Spleen (tissue), 11 donors: ENCODE data around the gene MRC2. TPM values are rescaled to one million over a fixed set of nuclear protein-coding genes. Genes with fewer than 3 reads are reported as not detected.
A peak's percentile ranks its signal among the peaks of the same experiment; 100 is the strongest.

Experiments
- DNase-seq: peaks from one replicate; pipeline ENCODE4 v3.0.0-alpha.2; 2020
- H3K27ac ChIP-seq, 8 donors: fragments of 200-600 bp; sonication (generic) in 7 of 8; 1 replicate in 4 of 8; 2 replicates in 4 of 8; pipeline versions ENCODE4 v1.5.0 to v1.8.0; 2016 to 2021; ENCODE audit warnings: inconsistent platforms in 4 of 8, mild to moderate bottlenecking in 4 of 8, moderate library complexity in 1 of 8
- H3K27me3 ChIP-seq, 7 donors: fragments of 200-600 bp; sonication (generic) in 6 of 7; replicated peaks in 1 of 7; 1 replicate in 4 of 7; 2 replicates in 3 of 7; pipeline versions ENCODE4 v1.5.0 to v1.8.0; 2016 to 2021; ENCODE audit warnings: inconsistent platforms in 3 of 7, mild to moderate bottlenecking in 1 of 7
- H3K36me3 ChIP-seq, 6 donors: fragments of 200-600 bp; sonication (generic) in 5 of 6; 1 replicate in 4 of 6; 2 replicates in 2 of 6; pipeline versions ENCODE4 v1.5.0 to v1.8.0; 2016 to 2021; ENCODE audit warnings: inconsistent platforms in 2 of 6
- H3K4me1 ChIP-seq, 6 donors: fragments of 200-600 bp; sonication (generic) in 5 of 6; 1 replicate in 3 of 6; 2 replicates in 3 of 6; pipeline versions ENCODE4 v1.5.0 to v1.8.0; 2016 to 2021; ENCODE audit warnings: inconsistent platforms in 3 of 6
- H3K4me3 ChIP-seq, 8 donors: fragments of 200-600 bp; sonication (generic) in 7 of 8; 1 replicate in 4 of 8; 2 replicates in 4 of 8; pipeline versions ENCODE4 v1.5.0 to v1.8.0; 2016 to 2021; ENCODE audit warnings: inconsistent platforms in 4 of 8, mild to moderate bottlenecking in 4 of 8, moderate library complexity in 2 of 8
- H3K9me3 ChIP-seq, 8 donors: fragments of 200-600 bp; sonication (generic) in 7 of 8; 1 replicate in 4 of 8; 2 replicates in 4 of 8; pipeline versions ENCODE4 v1.5.0 to v1.8.0; 2016 to 2021; ENCODE audit warnings: inconsistent platforms in 4 of 8
- POLR2A ChIP-seq, 3 donors: fragments of 450-650 bp; IDR thresholded peaks; one replicate each; pipeline ENCODE4 v1.5.1; 2017; ENCODE audit warnings: antibody characterized with exemption in 3 of 3, mild to moderate bottlenecking in 1 of 3
- POLR2AphosphoS5 ChIP-seq, 3 donors: sonication (generic); formaldehyde crosslinking; IDR thresholded peaks; one replicate each; pipeline ENCODE4 v1.5.1; 2017; ENCODE audit warnings: antibody characterized with exemption in 3 of 3
- WGBS, 5 donors: extraction: QIAGEN DNeasy Blood & Tissue Kit in 3 of 5; methylation state at CpG; one replicate each; pipeline versions ENCODE4 v1.1.5 to v1.1.7; 2013 to 2018; 5-methylcytosine and 5-hydroxymethylcytosine counted together
- intact Hi-C: fragments of 100-400 bp; cut with DNase I; formaldehyde crosslinking; loops from one replicate; pipeline ENCODE4 v1.15.0; 2023; ENCODE audit warnings: low total_unique reads
- polyA plus RNA-seq, 3 donors: library from polyadenylated mRNA; stranded (reverse); fragments of 200-250 nt; gene quantifications; one replicate each; pipeline ENCODE4 v1.2.1, GENCODE V29; 2013
- total RNA-seq, 7 donors: library from RNA; depleted of rRNA in 3 of 7; stranded (reverse); fragments of >200 nt in 3 of 7; fragmentation: NEBNext Ultra II Directional in 4 of 7; extraction: Animal tissue kit (Norgen Biotek cat#: 25700) in 4 of 7; gene quantifications; one replicate each; pipeline versions ENCODE4 v1.1.0 to v1.2.1, GENCODE V29; 2016 to 2021
- TF ChIP-seq, protein P1 (sequence below), 11 experiments: fragments of 200-600 bp in 7 of 11; fragments of 450-650 bp in 4 of 11; sonication (generic) in 4 of 11; IDR thresholded peaks in 8 of 11; conservative IDR thresholded peaks in 3 of 11; 1 replicate in 7 of 11; 2 replicates in 4 of 11; pipeline versions ENCODE4 v1.4.0 to v1.8.0; 2016 to 2021; ENCODE audit warnings: antibody characterized with exemption in 11 of 11, inconsistent platforms in 4 of 11, mild to moderate bottlenecking in 1 of 11
- donor health status: healthy with polysubstance abuse.
- donor health status: DM: no; HTN: no; CAD: no; lungs with moderate emphysema.
- donor health status: DM: no; HTN: no; CAD: no.
- donor health status: Bipolar disorder and iron deficiency.
- donor health status: healthy.
- donor health status: DM: no; HTN: no; CAD: no.
- donor health status: DM: yes; HTN: yes; CAD: no.

The MRC2 gene
- total and polyA plus RNA-seq, 10 donors: 4.5 to 75.1 (median 38.7) TPM

- Histone ChIP-seq H3K4me1 (peaks cover 0 to 17% (median 0%) of the 10 kb centered on the region in 6 donors), H3K27me3 (peaks cover 0 to 6% (median 0%) of the 10 kb centered on the region in 7 donors), H3K9me3 (no peaks in the 10 kb centered on the region), H3K4me3 (no peak overlapping the region), H3K36me3 (no peaks in the 10 kb centered on the region), H3K27ac (no peak overlapping the region)
- intact Hi-C loops: no loop called here
- 91 to 95% (median 91%) methylated on average over 23 of the region's 23 CpGs for WGBS, 5 donors
- DNase-seq: no peak
- TF ChIP-seq, protein P1, sequence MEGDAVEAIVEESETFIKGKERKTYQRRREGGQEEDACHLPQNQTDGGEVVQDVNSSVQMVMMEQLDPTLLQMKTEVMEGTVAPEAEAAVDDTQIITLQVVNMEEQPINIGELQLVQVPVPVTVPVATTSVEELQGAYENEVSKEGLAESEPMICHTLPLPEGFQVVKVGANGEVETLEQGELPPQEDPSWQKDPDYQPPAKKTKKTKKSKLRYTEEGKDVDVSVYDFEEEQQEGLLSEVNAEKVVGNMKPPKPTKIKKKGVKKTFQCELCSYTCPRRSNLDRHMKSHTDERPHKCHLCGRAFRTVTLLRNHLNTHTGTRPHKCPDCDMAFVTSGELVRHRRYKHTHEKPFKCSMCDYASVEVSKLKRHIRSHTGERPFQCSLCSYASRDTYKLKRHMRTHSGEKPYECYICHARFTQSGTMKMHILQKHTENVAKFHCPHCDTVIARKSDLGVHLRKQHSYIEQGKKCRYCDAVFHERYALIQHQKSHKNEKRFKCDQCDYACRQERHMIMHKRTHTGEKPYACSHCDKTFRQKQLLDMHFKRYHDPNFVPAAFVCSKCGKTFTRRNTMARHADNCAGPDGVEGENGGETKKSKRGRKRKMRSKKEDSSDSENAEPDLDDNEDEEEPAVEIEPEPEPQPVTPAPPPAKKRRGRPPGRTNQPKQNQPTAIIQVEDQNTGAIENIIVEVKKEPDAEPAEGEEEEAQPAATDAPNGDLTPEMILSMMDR (IDR thresholded peaks at IDR 0.05 in 8 of 11, conservative IDR thresholded peaks at IDR 0.05 in 3 of 11): no peak
- TF ChIP-seq POLR2AphosphoS5 (IDR thresholded peaks at IDR 0.05): no peak
- TF ChIP-seq POLR2A (IDR thresholded peaks at IDR 0.05): no peak
Observed at GRCh38 chr17:62716834-62717588, 89.5 kb downstream of the MRC2 start.

- intact Hi-C loops: no loop called here
- Histone ChIP-seq H3K27ac (no peak overlapping the region), H3K36me3 (no peaks in the 10 kb centered on the region), H3K9me3 (no peaks in the 10 kb centered on the region), H3K4me3 (no peak overlapping the region), H3K27me3 (peaks cover 0 to 6% (median 0%) of the 10 kb centered on the region in 7 donors), H3K4me1 (peaks cover 0 to 17% (median 0%) of the 10 kb centered on the region in 6 donors)
- no peak for TF ChIP-seq POLR2A (IDR thresholded peaks at IDR 0.05)
- no peak for TF ChIP-seq POLR2AphosphoS5 (IDR thresholded peaks at IDR 0.05)
- TF ChIP-seq, protein P1 (IDR thresholded peaks at IDR 0.05 in 8 of 11, conservative IDR thresholded peaks at IDR 0.05 in 3 of 11): no peak
- 90 to 98% (median 94%) methylated on average over 6 of the region's 6 CpGs for WGBS, 5 donors
- peak; percentile 61 for DNase-seq
Observed at GRCh38 chr17:62717589-62717855, 90.1 kb downstream of the MRC2 start.

DNA sequence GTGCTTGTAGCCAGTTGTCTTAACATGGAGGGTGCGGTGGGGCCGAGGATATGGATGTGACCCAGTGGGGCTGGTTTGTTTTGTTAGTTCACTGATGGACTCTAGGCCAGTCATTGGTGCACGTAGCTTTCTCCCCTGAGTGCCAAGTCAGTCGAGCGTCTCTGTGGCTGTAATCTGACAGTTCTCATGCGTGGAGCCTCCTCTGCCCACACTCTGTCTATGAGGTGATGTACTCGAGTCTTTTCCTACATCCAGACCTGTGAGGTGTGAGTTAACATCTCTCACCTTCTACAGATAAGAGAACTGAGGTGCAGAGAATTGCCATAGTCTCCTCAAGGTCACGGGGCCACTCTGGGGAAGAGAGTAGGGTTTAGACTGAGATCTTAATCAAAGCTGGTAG is 90.4 kb downstream of the MRC2 start:
- H3K27me3 ChIP-seq: peaks cover 0 to 6% (median 0%) of the 10 kb centered on the region in 7 donors
- H3K9me3 ChIP-seq: no peaks in the 10 kb centered on the region
- TF ChIP-seq POLR2A (IDR thresholded peaks at IDR 0.05) (no peak), POLR2AphosphoS5 (IDR thresholded peaks at IDR 0.05) (no peak)
- H3K36me3 ChIP-seq: no peaks in the 10 kb centered on the region
- intact Hi-C loops: no loop called here
- H3K4me1 ChIP-seq: peaks cover 0 to 17% (median 0%) of the 10 kb centered on the region in 6 donors
- 77 to 88% (median 80%) methylated on average over 8 of the region's 8 CpGs for WGBS, 5 donors
- no peak overlapping the region for H3K4me3 ChIP-seq
- DNase-seq: peak; percentile 29
- H3K27ac ChIP-seq: no peak overlapping the region

DNA sequence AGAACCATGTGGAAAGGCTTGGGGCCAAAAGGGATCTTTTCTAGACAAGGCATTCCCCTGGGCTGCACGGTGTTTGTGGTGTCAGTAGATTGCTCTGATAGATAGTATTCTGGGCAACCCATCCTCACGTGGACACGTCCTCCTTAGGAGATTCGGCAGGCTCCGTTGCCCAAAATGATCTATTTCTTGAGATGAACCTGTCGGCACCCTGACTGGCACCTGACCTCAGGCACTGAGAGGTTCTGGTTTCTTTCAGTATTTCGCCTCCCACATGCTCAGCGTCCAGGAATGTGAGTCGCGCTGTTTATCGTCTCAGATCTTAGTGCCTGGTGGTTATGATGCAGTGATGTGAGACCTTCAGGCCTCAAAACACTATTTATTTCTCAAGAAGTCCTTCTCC is 91.0 kb downstream of the MRC2 start:
- 70 to 93% (median 81%) methylated on average over 11 of the region's 11 CpGs for WGBS, 5 donors
- Histone ChIP-seq H3K9me3 (no peaks in the 10 kb centered on the region), H3K4me3 (no peak overlapping the region), H3K4me1 (peaks cover 0 to 17% (median 0%) of the 10 kb centered on the region in 6 donors), H3K27ac (no peak overlapping the region), H3K36me3 (no peaks in the 10 kb centered on the region), H3K27me3 (peaks cover 0 to 6% (median 0%) of the 10 kb centered on the region in 7 donors)
- DNase-seq: no peak
- intact Hi-C loops: no loop called here
- TF ChIP-seq POLR2A (IDR thresholded peaks at IDR 0.05): no peak
- TF ChIP-seq, protein P1 (IDR thresholded peaks at IDR 0.05 in 8 of 11, conservative IDR thresholded peaks at IDR 0.05 in 3 of 11): no peak
- no peak for TF ChIP-seq POLR2AphosphoS5 (IDR thresholded peaks at IDR 0.05)
